Gastroesophageal sphincter (tissue), 4 donors: ENCODE data around the gene PGR. TPM values are rescaled to one million over a fixed set of nuclear protein-coding genes. Genes with fewer than 3 reads are reported as not detected.

Source experiments
- ATAC-seq: fragments of 150-250 bp; one replicate; pipeline ENCODE4 v1.9.1; 2016; ENCODE audit warnings: mild to moderate bottlenecking, moderate library complexity
- H3K27ac ChIP-seq, 4 donors: fragments of 200-600 bp; sonication (generic) in 3 of 4; 1 replicate in 3 of 4; 2 replicates in 1 of 4; pipeline ENCODE4 v1.5.1; 2016 to 2019
- H3K27me3 ChIP-seq: fragments of 200-600 bp; sonication (generic); one replicate; pipeline ENCODE4 v1.5.1; 2019
- H3K36me3 ChIP-seq, 2 donors: fragments of 200-600 bp; sonication (generic); one replicate each; pipeline ENCODE4 v1.5.1; 2019; ENCODE audit warnings: control low read depth in 1 of 2
- H3K4me1 ChIP-seq, 3 donors: fragments of 200-600 bp; sonication (generic); 1 replicate in 2 of 3; 2 replicates in 1 of 3; pipeline ENCODE4 v1.5.1; 2016 to 2019; ENCODE audit warnings: control low read depth in 2 of 3
- H3K4me3 ChIP-seq, 2 donors: fragments of 200-600 bp; sonication (generic); one replicate each; pipeline ENCODE4 v1.5.1; 2019; ENCODE audit warnings: mild to moderate bottlenecking in 1 of 2, moderate library complexity in 1 of 2
- H3K9me3 ChIP-seq, 3 donors: fragments of 200-600 bp; sonication (generic); one replicate each; pipeline ENCODE4 v1.5.1; 2017 to 2019; ENCODE audit warnings: control low read depth in 2 of 3
- EP300 ChIP-seq: sonication (generic); formaldehyde crosslinking; IDR thresholded peaks from one replicate; pipeline ENCODE4 v1.6.1; 2017; ENCODE audit warnings: antibody characterized with exemption, mild to moderate bottlenecking
- POLR2A ChIP-seq, 2 donors: fragments of 450-650 bp; IDR thresholded peaks; one replicate each; pipeline ENCODE4 v1.6.1; 2017; ENCODE audit warnings: antibody characterized with exemption in 2 of 2, mild to moderate bottlenecking in 2 of 2, moderate library complexity in 1 of 2
- POLR2AphosphoS5 ChIP-seq: sonication (generic); formaldehyde crosslinking; IDR thresholded peaks from one replicate; pipeline ENCODE4 v1.6.1; 2017; ENCODE audit warnings: antibody characterized with exemption
- WGBS, 2 donors: methylation state at CpG; one replicate each; pipeline ENCODE4 v1.1.5; 2018; ENCODE audit warnings: low coverage in 1 of 2; 5-methylcytosine and 5-hydroxymethylcytosine counted together
- total RNA-seq, 4 donors: library from RNA; depleted of rRNA; stranded (reverse); fragments of >200 nt; gene quantifications; one replicate each; pipeline ENCODE4 v1.1.0, GENCODE V29; 2016
- TF ChIP-seq, protein P1 (sequence below), 4 experiments: fragments of 200-600 bp in 2 of 4; fragments of 450-650 bp in 2 of 4; sonication (generic) in 1 of 4; IDR thresholded peaks; one replicate each; pipeline ENCODE4 v1.5.1; 2017 to 2019; ENCODE audit warnings: antibody characterized with exemption in 4 of 4, mild to moderate bottlenecking in 2 of 4, moderate library complexity in 2 of 4

PGR gene
- total RNA-seq, 4 donors from 2014 or later: 5.1 to 11.3 (median 9.2) TPM

DNA sequence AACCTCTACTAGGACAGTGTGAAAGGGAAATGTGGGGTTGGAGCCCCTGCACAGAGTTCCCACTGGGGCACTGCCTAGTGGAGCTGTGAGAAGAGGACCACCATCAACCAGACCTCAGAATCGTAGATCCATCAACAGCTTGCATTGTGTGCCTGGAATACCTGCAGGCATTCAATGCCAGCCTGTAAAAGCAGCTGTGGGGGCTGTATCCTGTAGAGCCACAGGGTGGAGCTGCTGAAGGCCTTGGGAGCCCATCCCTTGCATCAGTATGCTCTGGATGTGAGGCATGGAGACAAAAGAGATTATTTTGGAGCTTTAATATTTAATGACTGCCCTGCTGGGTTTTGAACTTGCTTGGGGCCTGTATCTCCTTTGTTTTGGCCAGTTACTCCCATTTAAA lies 46.3 kb downstream of the PGR start:
- TF ChIP-seq POLR2AphosphoS5 (no peak), POLR2A (IDR thresholded peaks at IDR 0.05) (no peak), EP300 (no peak)
- TF ChIP-seq, protein P1, sequence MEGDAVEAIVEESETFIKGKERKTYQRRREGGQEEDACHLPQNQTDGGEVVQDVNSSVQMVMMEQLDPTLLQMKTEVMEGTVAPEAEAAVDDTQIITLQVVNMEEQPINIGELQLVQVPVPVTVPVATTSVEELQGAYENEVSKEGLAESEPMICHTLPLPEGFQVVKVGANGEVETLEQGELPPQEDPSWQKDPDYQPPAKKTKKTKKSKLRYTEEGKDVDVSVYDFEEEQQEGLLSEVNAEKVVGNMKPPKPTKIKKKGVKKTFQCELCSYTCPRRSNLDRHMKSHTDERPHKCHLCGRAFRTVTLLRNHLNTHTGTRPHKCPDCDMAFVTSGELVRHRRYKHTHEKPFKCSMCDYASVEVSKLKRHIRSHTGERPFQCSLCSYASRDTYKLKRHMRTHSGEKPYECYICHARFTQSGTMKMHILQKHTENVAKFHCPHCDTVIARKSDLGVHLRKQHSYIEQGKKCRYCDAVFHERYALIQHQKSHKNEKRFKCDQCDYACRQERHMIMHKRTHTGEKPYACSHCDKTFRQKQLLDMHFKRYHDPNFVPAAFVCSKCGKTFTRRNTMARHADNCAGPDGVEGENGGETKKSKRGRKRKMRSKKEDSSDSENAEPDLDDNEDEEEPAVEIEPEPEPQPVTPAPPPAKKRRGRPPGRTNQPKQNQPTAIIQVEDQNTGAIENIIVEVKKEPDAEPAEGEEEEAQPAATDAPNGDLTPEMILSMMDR (IDR thresholded peaks at IDR 0.05): no peak
- no peak overlapping the region for H3K27ac ChIP-seq
- H3K4me3 ChIP-seq: no peak overlapping the region
- no peaks in the 10 kb centered on the region for H3K4me1 ChIP-seq
- no peaks in the 10 kb centered on the region for H3K27me3 ChIP-seq
- 100% methylated on average over 1 of the region's 1 CpG; no CpG with 5 or more reads in 1 of the 2 donors for WGBS, 2 donors
- peaks cover 0 to 22% of the 10 kb centered on the region in 2 donors for H3K36me3 ChIP-seq
- ATAC-seq: no peak
- peaks cover 0 to 26% (median 0%) of the 10 kb centered on the region in 3 donors for H3K9me3 ChIP-seq

GRCh38 chr11:101082813-101083212 lies 46.8 kb downstream of the PGR start:
- no peaks in the 10 kb centered on the region for H3K27me3 ChIP-seq
- no peak overlapping the region for H3K4me3 ChIP-seq
- H3K4me1 ChIP-seq: no peaks in the 10 kb centered on the region
- H3K36me3 ChIP-seq: peaks cover 0 to 18% of the 10 kb centered on the region in 2 donors
- TF ChIP-seq, protein P1 (IDR thresholded peaks at IDR 0.05): no peak
- no peak for TF ChIP-seq POLR2AphosphoS5
- no peak for TF ChIP-seq POLR2A (IDR thresholded peaks at IDR 0.05)
- TF ChIP-seq EP300: no peak
- H3K27ac ChIP-seq: no peak overlapping the region
- no peak for ATAC-seq
- peaks cover 0 to 26% (median 0%) of the 10 kb centered on the region in 3 donors for H3K9me3 ChIP-seq

DNA sequence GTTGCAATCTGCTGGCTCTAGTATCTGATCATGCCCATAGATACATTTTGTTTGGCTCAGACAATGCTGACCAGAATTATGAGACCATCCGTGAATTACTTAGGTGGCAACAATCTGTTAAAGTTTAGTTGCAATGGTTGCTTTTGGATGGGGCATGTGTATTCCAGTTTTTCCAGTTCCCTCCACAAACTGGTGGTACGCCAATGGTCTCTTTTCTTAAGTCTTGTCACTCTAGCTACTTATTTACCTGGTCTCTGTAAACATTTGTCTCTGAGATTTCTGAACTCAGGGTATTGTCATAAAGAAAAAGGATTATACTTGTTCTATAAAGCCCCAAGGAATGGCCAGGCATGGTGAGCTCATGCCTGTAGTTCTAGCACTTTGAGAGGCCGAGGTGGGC lies 65.9 kb downstream of the PGR start:
- Histone ChIP-seq H3K27ac (no peak overlapping the region), H3K4me1 (no peaks in the 10 kb centered on the region), H3K4me3 (no peak overlapping the region), H3K9me3 (no peaks in the 10 kb centered on the region), H3K27me3 (no peaks in the 10 kb centered on the region), H3K36me3 (no peaks in the 10 kb centered on the region)
- TF ChIP-seq POLR2AphosphoS5 (no peak), EP300 (no peak)
- TF ChIP-seq, protein P1 (IDR thresholded peaks at IDR 0.05): no peak
- 58 to 75% methylated on average over 2 to 3 of the region's 3 CpGs for WGBS, 2 donors
- ATAC-seq: no peak

- ATAC-seq: no peak
- no peaks in the 10 kb centered on the region for H3K9me3 ChIP-seq
- no peaks in the 10 kb centered on the region for H3K27me3 ChIP-seq
- 52 to 56% methylated on average over 2 of the region's 2 CpGs for WGBS, 2 donors
- H3K36me3 ChIP-seq: no peaks in the 10 kb centered on the region
- no peak overlapping the region for H3K27ac ChIP-seq
- TF ChIP-seq EP300 (no peak), POLR2A (IDR thresholded peaks at IDR 0.05) (no peak), POLR2AphosphoS5 (no peak)
- TF ChIP-seq, protein P1 (IDR thresholded peaks at IDR 0.05): no peak
- no peak overlapping the region for H3K4me3 ChIP-seq
- H3K4me1 ChIP-seq: no peaks in the 10 kb centered on the region
These were observed 68.0 kb downstream of the PGR start for GRCh38 chr11:101061606-101062005.

DNA sequence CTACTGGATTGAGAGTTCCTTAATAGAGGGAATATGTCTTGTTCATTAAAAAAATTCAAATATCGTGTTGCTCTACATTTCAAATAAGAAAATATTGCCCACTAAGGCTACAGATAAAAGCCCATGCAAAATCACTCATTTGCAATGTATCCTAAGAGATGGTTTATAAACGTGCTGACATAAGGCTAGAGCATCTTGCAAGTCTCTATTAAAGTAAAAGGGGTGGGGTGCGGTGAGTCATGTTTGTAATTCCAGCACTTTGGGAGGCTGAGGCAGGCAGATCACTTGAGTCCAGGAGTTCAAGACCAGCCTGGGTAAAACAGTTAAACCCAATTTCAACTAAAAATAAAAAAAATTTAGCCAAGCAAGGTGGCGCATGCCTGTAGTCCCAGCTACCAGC lies 70.3 kb downstream of the PGR start:
- H3K36me3 ChIP-seq: no peaks in the 10 kb centered on the region
- 80 to 87% methylated on average over 2 to 4 of the region's 4 CpGs for WGBS, 2 donors
- no peak for ATAC-seq
- no peak for TF ChIP-seq POLR2AphosphoS5
- TF ChIP-seq EP300: no peak
- TF ChIP-seq, protein P1 (IDR thresholded peaks at IDR 0.05): no peak
- TF ChIP-seq POLR2A (IDR thresholded peaks at IDR 0.05): no peak
- H3K27ac ChIP-seq: no peak overlapping the region
- H3K27me3 ChIP-seq: no peaks in the 10 kb centered on the region
- no peak overlapping the region for H3K4me3 ChIP-seq
- no peaks in the 10 kb centered on the region for H3K4me1 ChIP-seq
- H3K9me3 ChIP-seq: no peaks in the 10 kb centered on the region
